Peyer's patch (tissue), 4 donors: ENCODE data around the gene C3orf22. TPM values are rescaled to one million over a fixed set of nuclear protein-coding genes. Genes with fewer than 3 reads are reported as not detected.
"Not testable (repeated sequence)": the region's sequence is repeated elsewhere in the genome, so short reads cannot be mapped to it uniquely, and the experiment has no call there.

Experiments
- DNase-seq, 3 donors: peaks; one replicate each; pipeline ENCODE4 v3.0.0-alpha.2; 2017 to 2019
- H3K27ac ChIP-seq, 4 donors: fragments of 200-600 bp; sonication (generic); one replicate each; pipeline ENCODE4 v1.5.1; 2016 to 2019
- H3K27me3 ChIP-seq, 2 donors: fragments of 200-600 bp; sonication (generic); one replicate each; pipeline ENCODE4 v1.5.1; 2019
- H3K36me3 ChIP-seq, 3 donors: fragments of 200-600 bp; sonication (generic); one replicate each; pipeline ENCODE4 v1.5.1; 2016 to 2019
- H3K4me1 ChIP-seq, 4 donors: fragments of 200-600 bp; sonication (generic); one replicate each; pipeline ENCODE4 v1.5.1; 2016 to 2019
- H3K4me3 ChIP-seq, 4 donors: fragments of 200-600 bp; sonication (generic); 1 replicate in 3 of 4; 2 replicates in 1 of 4; pipeline ENCODE4 v1.5.1; 2016 to 2019; ENCODE audit warnings: mild to moderate bottlenecking in 1 of 4
- H3K9me3 ChIP-seq, 4 donors: fragments of 200-600 bp; sonication (generic); one replicate each; pipeline ENCODE4 v1.5.1; 2016 to 2019; ENCODE audit warnings: mild to moderate bottlenecking in 1 of 4
- CTCF ChIP-seq, 6 experiments: fragments of 450-650 bp in 4 of 6; fragments of 200-600 bp in 2 of 6; sonication (generic) in 1 of 6; IDR thresholded peaks; one replicate each; pipeline ENCODE4 v1.5.1; 2017 to 2019; ENCODE audit warnings: antibody characterized with exemption in 6 of 6, mild to moderate bottlenecking in 3 of 6, moderate library complexity in 1 of 6
- POLR2A ChIP-seq, 2 donors: fragments of 450-650 bp; IDR thresholded peaks; one replicate each; pipeline ENCODE4 v1.5.1; 2017; ENCODE audit warnings: antibody characterized with exemption in 2 of 2, mild to moderate bottlenecking in 2 of 2, moderate library complexity in 2 of 2
- total RNA-seq, 4 donors: library from RNA; depleted of rRNA; stranded (reverse); fragments of >200 nt; gene quantifications; one replicate each; pipeline ENCODE4 v1.1.0, GENCODE V29; 2016

C3orf22 gene
- total RNA-seq, 4 donors from 2014 or later, result not detected

- H3K4me3 ChIP-seq, result no peak overlapping the region
- no peaks in the 10 kb centered on the region for H3K9me3 ChIP-seq
- H3K4me1 ChIP-seq, result no peaks in the 10 kb centered on the region
- TF ChIP-seq CTCF (IDR thresholded peaks at IDR 0.05) (no peak), POLR2A (IDR thresholded peaks at IDR 0.05) (no peak)
- H3K36me3 ChIP-seq, result no peaks in the 10 kb centered on the region
- peak in 1 of 3 donors; percentile 35 for DNase-seq
- H3K27ac ChIP-seq, result no peak overlapping the region
- no peaks in the 10 kb centered on the region for H3K27me3 ChIP-seq
These were observed 23.1 kb downstream of the C3orf22 start for GRCh38 chr3:126535636-126536035.

GRCh38 chr3:126534716-126535115 is 24.0 kb downstream of the C3orf22 start:
- H3K4me3 ChIP-seq, H3K9me3 ChIP-seq, H3K36me3 ChIP-seq, H3K4me1 ChIP-seq, DNase-seq, H3K27me3 ChIP-seq, H3K27ac ChIP-seq: not testable (repeated sequence)

GRCh38 chr3:126533506-126533905 is 25.2 kb downstream of the C3orf22 start:
- Histone ChIP-seq H3K4me1 (no peaks in the 10 kb centered on the region), H3K4me3 (no peak overlapping the region), H3K27ac (no peak overlapping the region), H3K27me3 (no peaks in the 10 kb centered on the region), H3K36me3 (no peaks in the 10 kb centered on the region), H3K9me3 (no peaks in the 10 kb centered on the region)
- no peak for TF ChIP-seq POLR2A (IDR thresholded peaks at IDR 0.05)
- no peak for TF ChIP-seq CTCF (IDR thresholded peaks at IDR 0.05)
- DNase-seq, result no peak

GRCh38 chr3:126531051-126531330 is 27.7 kb downstream of the C3orf22 start:
- no peaks in the 10 kb centered on the region for H3K27me3 ChIP-seq
- no peak overlapping the region for H3K4me3 ChIP-seq
- H3K4me1 ChIP-seq, result no peaks in the 10 kb centered on the region
- no peaks in the 10 kb centered on the region for H3K36me3 ChIP-seq
- H3K9me3 ChIP-seq, result no peaks in the 10 kb centered on the region
- no peak overlapping the region for H3K27ac ChIP-seq
- DNase-seq, result no peak
- TF ChIP-seq CTCF (IDR thresholded peaks at IDR 0.05), result no peak
- no peak for TF ChIP-seq POLR2A (IDR thresholded peaks at IDR 0.05)

GRCh38 chr3:126530171-126531050 is 28.3 kb downstream of the C3orf22 start:
- TF ChIP-seq CTCF (IDR thresholded peaks at IDR 0.05) (no peak), POLR2A (IDR thresholded peaks at IDR 0.05) (no peak)
- Histone ChIP-seq H3K27me3 (no peaks in the 10 kb centered on the region), H3K27ac (peak overlapping the region in 1 of 4 donors; percentile 25), H3K36me3 (no peaks in the 10 kb centered on the region), H3K4me3 (no peak overlapping the region), H3K4me1 (no peaks in the 10 kb centered on the region), H3K9me3 (no peaks in the 10 kb centered on the region)
- peak in 2 of 3 donors; percentile 47 to 51 for DNase-seq

- H3K9me3 ChIP-seq, result no peaks in the 10 kb centered on the region
- H3K27ac ChIP-seq, result no peak overlapping the region
- no peak for DNase-seq
- TF ChIP-seq POLR2A (IDR thresholded peaks at IDR 0.05), result no peak
- TF ChIP-seq CTCF (IDR thresholded peaks at IDR 0.05), result no peak
- H3K36me3 ChIP-seq, result no peaks in the 10 kb centered on the region
- H3K4me3 ChIP-seq, result no peak overlapping the region
- H3K27me3 ChIP-seq, result no peaks in the 10 kb centered on the region
- H3K4me1 ChIP-seq, result peaks cover 0 to 3% (median 0%) of the 10 kb centered on the region in 4 donors
These were observed 29.1 kb downstream of the C3orf22 start for GRCh38 chr3:126529585-126530170.
